Upper lobe of left lung (tissue), 4 donors: ENCODE data around the gene ATP2B2.

Experiments
- EP300 ChIP-seq, 4 donors: sonication (generic); formaldehyde crosslinking; IDR thresholded peaks; one replicate each; pipeline ENCODE4 v1.5.1; 2017; ENCODE audit warnings: antibody characterized with exemption in 4 of 4, control low read depth in 2 of 4
- POLR2A ChIP-seq, 4 donors: fragments of 450-650 bp; IDR thresholded peaks; one replicate each; pipeline ENCODE4 v1.5.1; 2016 to 2017; ENCODE audit warnings: antibody characterized with exemption in 4 of 4, mild to moderate bottlenecking in 2 of 4
- POLR2AphosphoS5 ChIP-seq, 2 donors: sonication (generic); formaldehyde crosslinking; IDR thresholded peaks; one replicate each; pipeline ENCODE4 v1.5.1; 2017; ENCODE audit warnings: antibody characterized with exemption in 2 of 2
- TF ChIP-seq, protein P1 (sequence below), 6 experiments: fragments of 450-650 bp in 4 of 6; fragments of 200-600 bp in 2 of 6; sonication (generic) in 2 of 6; IDR thresholded peaks; one replicate each; pipeline ENCODE4 v1.5.1; 2016 to 2019; ENCODE audit warnings: antibody characterized with exemption in 6 of 6

DNA sequence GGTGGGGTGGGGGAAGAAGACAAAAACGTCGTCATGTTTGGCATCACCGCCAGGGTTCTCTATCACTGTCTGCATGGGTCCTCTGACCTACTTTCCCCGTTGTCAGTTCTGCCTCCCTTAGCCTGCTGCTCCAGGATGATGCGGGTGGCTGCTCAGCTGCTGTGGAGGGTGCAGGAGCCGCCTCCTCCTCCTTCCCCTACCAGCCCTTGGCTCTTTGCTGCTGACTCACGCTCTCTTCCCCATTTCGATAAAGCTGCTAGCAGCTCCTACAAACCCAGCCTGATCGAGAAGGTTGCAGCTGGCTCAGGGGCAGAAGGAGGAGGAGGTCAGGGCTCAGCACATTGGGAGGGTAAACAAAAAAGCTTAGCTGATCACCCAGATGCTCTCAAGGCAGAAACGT lies 135.0 kb downstream of the ATP2B2 start:
- TF ChIP-seq, protein P1, sequence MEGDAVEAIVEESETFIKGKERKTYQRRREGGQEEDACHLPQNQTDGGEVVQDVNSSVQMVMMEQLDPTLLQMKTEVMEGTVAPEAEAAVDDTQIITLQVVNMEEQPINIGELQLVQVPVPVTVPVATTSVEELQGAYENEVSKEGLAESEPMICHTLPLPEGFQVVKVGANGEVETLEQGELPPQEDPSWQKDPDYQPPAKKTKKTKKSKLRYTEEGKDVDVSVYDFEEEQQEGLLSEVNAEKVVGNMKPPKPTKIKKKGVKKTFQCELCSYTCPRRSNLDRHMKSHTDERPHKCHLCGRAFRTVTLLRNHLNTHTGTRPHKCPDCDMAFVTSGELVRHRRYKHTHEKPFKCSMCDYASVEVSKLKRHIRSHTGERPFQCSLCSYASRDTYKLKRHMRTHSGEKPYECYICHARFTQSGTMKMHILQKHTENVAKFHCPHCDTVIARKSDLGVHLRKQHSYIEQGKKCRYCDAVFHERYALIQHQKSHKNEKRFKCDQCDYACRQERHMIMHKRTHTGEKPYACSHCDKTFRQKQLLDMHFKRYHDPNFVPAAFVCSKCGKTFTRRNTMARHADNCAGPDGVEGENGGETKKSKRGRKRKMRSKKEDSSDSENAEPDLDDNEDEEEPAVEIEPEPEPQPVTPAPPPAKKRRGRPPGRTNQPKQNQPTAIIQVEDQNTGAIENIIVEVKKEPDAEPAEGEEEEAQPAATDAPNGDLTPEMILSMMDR (IDR thresholded peaks at IDR 0.05), result no peak
- TF ChIP-seq POLR2A (IDR thresholded peaks at IDR 0.05) (no peak), POLR2AphosphoS5 (IDR thresholded peaks at IDR 0.05) (no peak), EP300 (IDR thresholded peaks at IDR 0.05) (no peak)
